T-helper 2 cell treated with Interferon-gamma antibody and Interleukin-4, amounts not matched to agents 5 μg/mL and 100 μg/mL, for 36 hours (primary cell): ENCODE measurements around the gene CARD8.
A peak's percentile ranks its signal among the peaks of the same experiment; 100 is the strongest.
"Not testable (repeated sequence)": the region's sequence is repeated elsewhere in the genome, so short reads cannot be mapped to it uniquely, and the experiment has no call there.

Experiments used
- DNase-seq: peaks from one replicate; pipeline ENCODE4 v3.0.0; 2021; ENCODE audit warnings: low spot score
- H3K27ac Mint-ChIP-seq: one replicate; pipeline ENCODE4 v1.8.0; 2021; ENCODE audit warnings: mild to moderate bottlenecking, mixed read lengths
- H3K27me3 Mint-ChIP-seq: one replicate; pipeline ENCODE4 v1.8.0; 2021; ENCODE audit warnings: low read depth, mixed read lengths
- H3K36me3 Mint-ChIP-seq: one replicate; pipeline ENCODE4 v1.8.0; 2021; ENCODE audit warnings: low read depth, mixed read lengths
- H3K4me1 Mint-ChIP-seq: one replicate; pipeline ENCODE4 v1.8.0; 2021; ENCODE audit warnings: low read depth, mixed read lengths
- H3K4me3 Mint-ChIP-seq: one replicate; pipeline ENCODE4 v1.8.0; 2022; ENCODE audit warnings: mild to moderate bottlenecking, moderate library complexity, mixed read lengths
- H3K9me3 Mint-ChIP-seq: one replicate; pipeline ENCODE4 v1.8.0; 2021; ENCODE audit warnings: mixed read lengths

The CARD8 gene

DNA sequence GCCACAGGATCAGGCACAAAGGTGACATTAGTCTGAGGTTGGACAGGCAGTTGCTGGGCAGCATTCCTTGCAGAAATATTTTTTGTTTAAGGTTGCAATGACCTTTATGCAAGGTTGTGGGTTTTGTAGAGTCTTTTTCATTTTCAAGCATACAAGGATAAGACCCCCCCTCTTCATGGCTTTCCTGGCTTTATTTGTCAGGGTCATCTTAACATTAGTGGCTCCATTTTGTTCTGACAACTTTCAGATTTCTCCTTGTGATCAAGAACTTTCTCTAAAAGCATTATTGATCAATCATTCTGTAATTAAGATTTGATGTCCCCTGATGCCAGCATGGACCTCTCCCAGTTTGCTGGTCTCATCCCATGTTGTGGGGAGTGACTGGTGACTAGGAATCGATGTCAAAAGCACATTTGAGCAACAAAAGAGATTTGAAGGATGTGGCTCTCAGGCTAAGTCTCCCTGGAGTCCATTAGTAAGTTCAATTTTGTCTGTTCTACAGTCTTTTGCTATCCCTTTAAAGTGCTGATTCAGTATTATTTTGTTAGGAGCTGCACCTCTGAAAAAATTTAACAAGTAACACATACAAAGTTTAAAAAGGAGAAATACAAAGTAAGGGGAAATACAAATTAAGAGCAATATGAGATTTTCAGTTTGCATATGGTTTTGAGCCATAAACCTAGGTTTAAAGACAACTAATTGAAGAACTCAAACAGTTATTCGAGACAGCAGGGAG is 5.3 kb downstream of the CARD8 start:
- H3K4me3 Mint-ChIP-seq, result peak overlapping the region; percentile 98
- H3K27me3 Mint-ChIP-seq, result no peaks in the 10 kb centered on the region
- H3K27ac Mint-ChIP-seq, result peak overlapping the region; percentile 99
- peaks cover 55% of the 10 kb centered on the region for H3K4me1 Mint-ChIP-seq
- no peaks in the 10 kb centered on the region for H3K9me3 Mint-ChIP-seq
- DNase-seq, result no peak
- peaks cover 66% of the 10 kb centered on the region for H3K36me3 Mint-ChIP-seq

DNA sequence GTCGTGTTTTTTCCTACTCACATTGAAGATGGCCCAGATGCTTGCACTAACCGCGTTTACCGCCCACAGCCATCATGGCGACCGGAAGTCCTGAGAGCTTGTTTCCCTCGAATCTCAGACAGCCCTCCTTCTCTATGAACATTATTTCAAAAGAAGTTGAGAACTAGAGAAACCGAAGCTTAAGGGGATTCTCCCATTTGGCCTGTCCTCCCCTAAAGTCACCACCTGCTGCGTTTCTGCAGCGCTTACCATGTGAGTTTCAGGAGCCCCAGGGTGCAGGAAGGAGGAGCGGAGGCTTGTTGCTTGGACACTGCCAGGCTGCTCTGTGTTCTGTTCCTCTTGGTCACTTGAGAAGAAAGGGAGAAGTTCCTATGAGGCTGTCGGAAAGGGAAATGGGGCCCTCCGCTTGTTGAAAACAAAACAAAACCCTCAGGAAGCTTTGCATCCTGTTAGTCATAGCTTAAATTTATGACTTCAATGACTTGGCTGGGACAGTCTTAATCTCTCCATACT is 6.2 kb downstream of the CARD8 start:
- Mint-ChIP-seq H3K9me3 (no peaks in the 10 kb centered on the region), H3K27ac (peak overlapping the region; percentile 99), H3K4me1 (peaks cover 59% of the 10 kb centered on the region), H3K4me3 (peak overlapping the region; percentile 98), H3K36me3 (peaks cover 72% of the 10 kb centered on the region), H3K27me3 (no peaks in the 10 kb centered on the region)
- peak; percentile 80 for DNase-seq

GRCh38 chr19:48248081-48248833 is 7.5 kb downstream of the CARD8 start:
- H3K27ac Mint-ChIP-seq, result peak overlapping the region; percentile 99
- H3K27me3 Mint-ChIP-seq, result no peaks in the 10 kb centered on the region
- peaks cover 67% of the 10 kb centered on the region for H3K36me3 Mint-ChIP-seq
- DNase-seq, result no peak
- H3K4me3 Mint-ChIP-seq, result peak overlapping the region; percentile 98
- H3K9me3 Mint-ChIP-seq, result no peaks in the 10 kb centered on the region
- peaks cover 58% of the 10 kb centered on the region for H3K4me1 Mint-ChIP-seq

- Mint-ChIP-seq H3K4me3 (peak overlapping the region; percentile 45), H3K27ac (no peak overlapping the region), H3K36me3 (peaks cover 65% of the 10 kb centered on the region), H3K27me3 (no peaks in the 10 kb centered on the region), H3K9me3 (no peaks in the 10 kb centered on the region), H3K4me1 (peaks cover 49% of the 10 kb centered on the region)
- no peak for DNase-seq
Observed at GRCh38 chr19:48247212-48247611, 8.5 kb downstream of the CARD8 start.

- Mint-ChIP-seq H3K36me3 (peaks cover 63% of the 10 kb centered on the region), H3K4me3 (peak overlapping the region; percentile 28), H3K4me1 (peaks cover 44% of the 10 kb centered on the region), H3K27me3 (no peaks in the 10 kb centered on the region), H3K9me3 (no peaks in the 10 kb centered on the region), H3K27ac (peak overlapping the region; percentile 7)
- DNase-seq, result no peak
Observed at GRCh38 chr19:48246101-48246500, 9.6 kb downstream of the CARD8 start.

- peak; percentile 19 for DNase-seq
- Mint-ChIP-seq H3K27ac (peak overlapping the region; percentile 83), H3K4me3 (peak overlapping the region; percentile 83), H3K36me3 (peaks cover 64% of the 10 kb centered on the region), H3K27me3 (no peaks in the 10 kb centered on the region), H3K4me1 (peaks cover 30% of the 10 kb centered on the region), H3K9me3 (no peaks in the 10 kb centered on the region)
Observed at GRCh38 chr19:48244281-48244680, 11.4 kb downstream of the CARD8 start.

GRCh38 chr19:48241771-48242170 is 13.9 kb downstream of the CARD8 start:
- not testable (repeated sequence) for H3K27me3 Mint-ChIP-seq, DNase-seq, H3K9me3 Mint-ChIP-seq, H3K4me3 Mint-ChIP-seq
- Mint-ChIP-seq H3K27ac (peak overlapping the region; percentile 34), H3K36me3 (peaks cover 66% of the 10 kb centered on the region), H3K4me1 (peaks cover 29% of the 10 kb centered on the region)

DNA sequence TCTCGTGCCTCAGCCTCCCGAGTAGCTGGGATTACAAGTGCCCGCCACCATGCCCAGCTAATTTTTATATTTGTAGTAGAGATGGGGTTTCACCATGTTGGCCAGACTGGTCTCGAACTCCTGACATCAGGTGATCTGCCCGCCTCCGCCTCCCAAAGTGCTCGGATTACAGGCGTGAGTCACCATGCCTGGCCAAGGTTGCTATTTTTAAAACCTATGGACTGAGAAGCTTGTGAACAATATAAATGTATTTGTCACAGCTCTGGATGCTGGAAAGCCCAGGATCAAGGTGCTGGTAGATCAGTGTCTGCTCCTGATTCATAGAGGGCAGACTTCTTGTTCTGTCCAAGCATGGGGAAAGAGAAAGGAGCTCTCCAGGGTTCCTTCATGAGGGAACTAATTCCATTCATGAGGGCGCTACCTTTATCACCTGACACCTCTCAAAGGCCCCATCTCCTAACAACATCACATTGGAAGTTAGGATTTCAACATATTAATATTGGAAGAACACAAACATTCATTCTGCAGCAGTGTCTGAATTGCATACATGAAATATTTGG is 16.1 kb downstream of the CARD8 start:
- H3K27me3 Mint-ChIP-seq, result no peaks in the 10 kb centered on the region
- H3K9me3 Mint-ChIP-seq, result no peaks in the 10 kb centered on the region
- peaks cover 64% of the 10 kb centered on the region for H3K36me3 Mint-ChIP-seq
- H3K27ac Mint-ChIP-seq, result no peak overlapping the region
- H3K4me3 Mint-ChIP-seq, result no peak overlapping the region
- H3K4me1 Mint-ChIP-seq, result peaks cover 14% of the 10 kb centered on the region
- no peak for DNase-seq

GRCh38 chr19:48239120-48239519 is 16.6 kb downstream of the CARD8 start:
- Mint-ChIP-seq H3K4me3 (no peak overlapping the region), H3K27ac (no peak overlapping the region)

GRCh38 chr19:48237057-48237456 is 18.7 kb downstream of the CARD8 start:
- Mint-ChIP-seq H3K36me3 (peaks cover 75% of the 10 kb centered on the region), H3K4me1 (peaks cover 14% of the 10 kb centered on the region), H3K27ac (no peak overlapping the region), H3K27me3 (no peaks in the 10 kb centered on the region), H3K9me3 (no peaks in the 10 kb centered on the region), H3K4me3 (no peak overlapping the region)
- DNase-seq, result no peak

More at GRCh38 chr19:48239120-48239519, 16.6 kb downstream of the CARD8 start:
- DNase-seq, result no peak
- H3K4me1 Mint-ChIP-seq, result peaks cover 8% of the 10 kb centered on the region
- H3K36me3 Mint-ChIP-seq, result peaks cover 64% of the 10 kb centered on the region
- H3K27me3 Mint-ChIP-seq, result no peaks in the 10 kb centered on the region
- H3K9me3 Mint-ChIP-seq, result no peaks in the 10 kb centered on the region

DNA sequence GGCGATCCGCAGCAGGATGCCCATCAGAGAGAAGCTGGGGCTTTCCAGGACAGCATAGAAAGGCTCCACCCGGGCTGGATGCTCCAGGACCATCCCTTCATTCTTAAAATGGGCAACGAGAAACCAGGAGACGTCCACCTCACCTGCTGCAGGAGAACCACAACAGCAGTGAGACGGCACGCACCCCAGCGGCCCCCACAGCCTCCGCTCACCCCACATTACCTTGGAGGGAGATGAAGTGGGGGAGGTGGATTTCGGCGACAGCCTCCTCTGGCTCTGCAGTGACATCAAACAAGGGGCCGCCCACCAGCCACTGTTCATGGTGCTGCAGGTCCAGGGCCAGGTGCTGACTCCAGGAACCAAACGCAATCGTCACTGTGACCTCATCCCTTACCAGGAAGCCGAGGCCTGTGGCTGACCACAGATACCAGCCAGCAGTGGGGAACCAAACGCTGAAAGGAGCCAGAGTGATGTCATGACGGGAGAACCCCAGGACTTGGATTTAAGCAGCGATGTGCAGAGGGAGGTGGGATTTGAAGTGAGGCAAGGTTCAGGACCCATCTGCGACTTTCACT is 25.1 kb downstream of the CARD8 start:
- DNase-seq, result peak; percentile 27
- Mint-ChIP-seq H3K4me1 (peaks cover 18% of the 10 kb centered on the region), H3K9me3 (no peaks in the 10 kb centered on the region), H3K27me3 (no peaks in the 10 kb centered on the region), H3K36me3 (peaks cover 76% of the 10 kb centered on the region), H3K27ac (peak overlapping the region; percentile 9), H3K4me3 (no peak overlapping the region)

DNA sequence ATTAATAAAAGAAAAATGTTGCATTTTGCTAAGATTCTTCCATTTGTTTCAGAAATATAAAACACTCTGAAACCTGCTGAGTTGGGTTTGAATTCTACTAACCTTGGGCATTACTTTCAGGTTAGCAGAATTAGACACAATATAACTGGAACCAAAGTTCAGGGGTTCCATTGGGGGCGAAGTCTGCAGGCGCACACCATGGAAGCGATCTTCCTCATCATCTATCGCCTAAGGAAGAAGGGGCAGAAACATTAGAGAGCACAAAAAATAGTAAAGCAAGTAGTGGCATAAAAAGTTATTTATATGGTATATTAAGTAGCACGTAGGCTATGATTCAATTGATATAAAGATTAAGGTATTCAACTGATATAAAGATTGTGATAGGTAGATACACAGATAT is 34.1 kb downstream of the CARD8 start:
- Mint-ChIP-seq H3K36me3 (peaks cover 50% of the 10 kb centered on the region), H3K4me3 (no peak overlapping the region), H3K27me3 (no peaks in the 10 kb centered on the region), H3K4me1 (no peaks in the 10 kb centered on the region), H3K9me3 (no peaks in the 10 kb centered on the region), H3K27ac (no peak overlapping the region)
- no peak for DNase-seq

DNA sequence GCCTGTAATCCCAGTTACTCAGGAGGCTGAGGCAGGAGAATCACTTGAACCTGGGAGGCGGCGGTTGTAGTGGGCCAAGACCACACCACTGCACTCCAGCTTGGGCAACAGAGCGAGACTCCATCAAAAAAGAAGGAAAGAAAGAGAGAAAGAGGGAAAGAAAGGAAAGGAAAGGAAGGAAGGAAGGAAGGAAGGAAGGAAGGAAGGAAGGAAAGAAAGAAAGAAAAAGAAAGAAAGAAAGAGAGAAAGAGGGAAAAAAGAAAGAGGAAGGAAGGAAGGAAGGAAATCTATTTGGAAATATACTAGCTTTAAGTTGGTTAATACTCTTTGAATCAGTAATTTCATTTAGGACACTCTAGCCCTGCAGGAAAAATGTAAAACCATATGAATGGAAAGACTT is 34.9 kb downstream of the CARD8 start:
- H3K27ac Mint-ChIP-seq, H3K4me3 Mint-ChIP-seq, H3K4me1 Mint-ChIP-seq, H3K27me3 Mint-ChIP-seq, DNase-seq, H3K9me3 Mint-ChIP-seq: not testable (repeated sequence)
- peaks cover 53% of the 10 kb centered on the region for H3K36me3 Mint-ChIP-seq

- Mint-ChIP-seq H3K27ac (no peak overlapping the region), H3K4me1 (no peaks in the 10 kb centered on the region), H3K36me3 (peaks cover 57% of the 10 kb centered on the region), H3K4me3 (no peak overlapping the region), H3K27me3 (no peaks in the 10 kb centered on the region), H3K9me3 (no peaks in the 10 kb centered on the region)
- DNase-seq, result no peak
Observed at GRCh38 chr19:48218997-48219396, 36.7 kb downstream of the CARD8 start.
